Inflammatory macrophage treated with lipopolysaccharide for 1 hour (primary cell): Measurements from ENCODE around the gene SLC48A1.
"Not testable (repeated sequence)": the region's sequence is repeated elsewhere in the genome, so short reads cannot be mapped to it uniquely, and the experiment has no call there.

Experiments
- DNase-seq, 2 donors: peaks; one replicate each; pipeline ENCODE4 v3.0.0-alpha.2; 2020 to 2022

The SLC48A1 gene

GRCh38 chr12:47794679-47795078, 21.6 kb downstream of the SLC48A1 start:
- DNase-seq: no peak

DNA sequence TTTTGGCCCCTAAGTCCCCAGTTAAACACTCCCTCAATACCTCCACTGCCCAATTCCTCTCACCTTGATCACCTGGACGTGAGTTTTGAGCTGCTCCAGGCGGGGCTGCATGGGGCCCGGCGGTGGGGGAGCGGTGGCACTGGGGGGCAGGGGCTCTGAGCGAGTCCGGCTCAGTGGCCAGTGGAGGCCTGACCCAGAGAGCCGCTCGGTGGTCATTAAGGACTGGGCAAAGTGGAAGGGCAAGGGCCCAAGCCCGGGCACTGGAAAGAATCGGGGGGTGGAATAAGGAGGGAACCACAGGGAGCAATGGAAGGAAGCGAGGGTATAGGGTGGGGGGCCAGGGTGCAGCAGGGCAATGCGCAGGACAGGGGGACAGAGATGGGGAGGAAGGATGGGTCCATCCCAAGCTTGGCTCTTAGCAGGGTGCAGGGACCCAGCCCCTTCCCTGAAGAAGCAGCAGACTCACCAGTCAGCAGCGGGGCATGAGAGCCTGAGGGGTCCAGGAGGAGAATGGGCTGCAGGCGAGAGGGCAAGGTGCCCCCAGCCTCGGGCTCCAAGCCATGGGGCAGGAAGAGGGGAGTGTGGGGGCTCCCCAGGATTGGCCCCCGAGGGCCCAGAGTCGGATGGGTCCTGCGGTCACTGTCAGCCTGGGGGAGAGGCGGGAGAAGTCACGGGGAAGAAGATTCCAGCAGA, 22.2 kb downstream of the SLC48A1 start:
- DNase-seq: no peak

DNA sequence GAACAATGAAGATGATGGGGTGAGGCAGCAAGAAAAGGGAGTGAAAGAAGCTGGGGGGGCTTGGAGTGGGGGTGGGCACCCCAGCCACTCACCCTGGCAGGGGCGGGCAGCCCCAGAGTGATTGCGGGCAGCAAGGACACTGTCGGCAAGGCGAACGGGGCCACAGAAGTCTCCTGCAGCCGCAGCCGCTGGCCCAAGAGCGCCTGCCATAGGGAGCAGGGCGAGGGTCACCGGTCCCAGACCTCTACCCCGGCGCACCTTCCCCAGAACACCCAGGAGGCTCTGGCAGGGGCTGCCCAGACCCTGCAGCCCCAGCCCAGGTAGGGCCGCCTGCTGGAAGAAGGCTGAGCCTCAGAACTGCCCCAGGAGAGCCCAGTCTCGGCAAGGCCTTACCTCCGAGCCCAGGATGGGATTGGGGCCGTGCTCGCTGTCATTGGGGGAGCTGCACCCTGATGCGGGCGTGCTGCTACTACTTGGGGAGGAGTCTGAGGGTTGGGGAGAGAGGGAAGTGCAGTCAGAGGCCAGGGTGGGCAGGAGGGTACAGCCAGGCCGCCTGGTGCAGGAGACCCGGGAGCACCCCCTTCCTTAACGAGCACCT, 22.9 kb downstream of the SLC48A1 start:
- no peak for DNase-seq

DNA sequence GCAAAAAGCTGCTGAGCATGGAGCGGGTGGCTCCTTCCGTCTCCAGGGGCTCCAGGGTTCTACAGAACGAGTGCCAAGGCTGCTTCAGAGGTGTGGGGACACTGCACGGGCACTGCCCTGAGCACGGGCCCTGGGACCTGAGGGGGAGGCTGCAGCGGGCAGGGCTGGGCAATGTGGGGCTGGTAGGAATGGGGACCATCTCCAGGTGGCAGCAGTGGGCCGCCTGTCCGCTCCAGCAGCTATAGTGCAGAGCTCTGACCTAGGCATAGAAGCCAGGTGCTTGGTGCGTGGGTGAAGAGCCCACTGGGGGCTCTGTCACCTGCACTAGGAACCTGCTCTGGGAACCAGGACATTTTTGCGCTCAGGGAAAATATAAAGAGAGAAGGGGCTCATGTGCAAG, 24.4 kb downstream of the SLC48A1 start:
- no peak for DNase-seq

- no peak for DNase-seq
Measured at GRCh38 chr12:47798382-47798948, 25.4 kb downstream of the SLC48A1 start.

DNA sequence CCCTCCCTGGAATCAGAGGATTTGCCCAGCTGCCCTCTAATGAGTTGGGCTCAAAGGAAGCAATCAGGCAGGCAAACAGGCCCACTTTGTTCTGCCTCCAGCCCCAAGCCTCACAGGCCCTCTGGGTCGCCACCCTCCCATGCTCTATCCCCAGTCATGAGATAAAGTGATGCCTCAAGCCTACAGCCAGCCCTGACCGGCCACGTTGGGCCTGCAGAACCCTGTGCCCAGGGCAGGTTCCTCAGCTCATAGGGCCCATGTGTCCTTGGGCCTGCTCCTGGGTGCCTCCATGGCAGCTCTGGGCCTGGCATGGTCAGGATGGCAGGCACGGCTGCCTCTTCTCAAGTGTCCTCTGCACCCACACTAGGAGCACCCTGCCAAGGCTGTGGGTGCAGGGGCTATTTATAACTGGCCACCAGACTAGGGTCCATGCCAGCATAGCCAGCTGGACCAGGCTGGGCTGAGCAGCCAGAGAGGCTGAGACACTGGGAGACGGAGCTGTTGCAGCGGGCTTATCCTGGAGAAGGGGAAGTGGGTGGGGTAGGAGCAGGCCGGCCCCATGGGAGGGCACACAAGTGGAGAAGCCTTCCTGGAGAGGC, 26.4 kb downstream of the SLC48A1 start:
- DNase-seq: no peak

DNA sequence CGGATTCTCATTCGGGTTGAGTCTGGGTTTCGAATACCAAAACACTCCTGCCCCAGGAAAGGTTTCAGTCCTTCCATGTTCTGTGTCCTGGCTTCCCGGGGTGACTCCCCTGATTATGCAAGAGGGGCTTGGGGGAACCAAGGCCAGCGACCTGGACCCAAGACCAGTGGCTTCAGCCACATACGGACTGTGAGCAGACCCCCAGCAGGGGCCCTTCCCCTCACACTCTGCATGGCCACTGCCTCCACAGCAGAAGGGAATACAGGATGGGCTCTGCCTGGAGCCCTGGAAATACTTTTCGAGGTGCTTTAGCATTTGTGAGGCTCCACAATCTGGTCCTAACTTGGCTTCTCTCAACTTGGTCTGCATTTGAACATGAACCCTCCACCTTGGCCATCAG, 27.5 kb downstream of the SLC48A1 start:
- DNase-seq: no peak

- peak; percentile 40 to 59 for DNase-seq
Measured at GRCh38 chr12:47801170-47801903, 28.3 kb downstream of the SLC48A1 start.

DNA sequence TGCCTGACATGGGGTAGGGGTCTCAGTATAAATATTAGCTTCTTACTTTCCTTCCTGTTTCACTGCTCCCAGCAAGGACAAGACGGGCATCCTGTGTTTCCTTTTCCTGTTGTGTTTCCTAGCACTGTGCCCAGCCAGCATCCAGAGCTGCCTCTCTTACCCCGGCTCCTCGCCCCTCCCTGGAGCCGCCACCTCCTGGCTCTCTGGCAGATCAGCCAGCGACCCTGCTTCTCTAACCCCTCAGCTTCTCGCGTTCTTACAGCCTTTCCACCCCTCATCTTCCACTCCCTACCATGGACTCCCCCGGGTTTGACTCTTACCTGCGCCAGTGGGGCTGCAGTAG, 28.8 kb downstream of the SLC48A1 start:
- no peak for DNase-seq

- DNase-seq: no peak
Measured at GRCh38 chr12:47802312-47802711, 29.3 kb downstream of the SLC48A1 start.

GRCh38 chr12:47803191-47803875, 30.3 kb downstream of the SLC48A1 start:
- peak in 1 of 2 donors; percentile 41 for DNase-seq

GRCh38 chr12:47804171-47804570, 31.1 kb downstream of the SLC48A1 start:
- no peak for DNase-seq

- no peak for DNase-seq
Measured at GRCh38 chr12:47805417-47805816, 32.4 kb downstream of the SLC48A1 start.

- DNase-seq: no peak
Measured at GRCh38 chr12:47807338-47807737, 34.3 kb downstream of the SLC48A1 start.

DNA sequence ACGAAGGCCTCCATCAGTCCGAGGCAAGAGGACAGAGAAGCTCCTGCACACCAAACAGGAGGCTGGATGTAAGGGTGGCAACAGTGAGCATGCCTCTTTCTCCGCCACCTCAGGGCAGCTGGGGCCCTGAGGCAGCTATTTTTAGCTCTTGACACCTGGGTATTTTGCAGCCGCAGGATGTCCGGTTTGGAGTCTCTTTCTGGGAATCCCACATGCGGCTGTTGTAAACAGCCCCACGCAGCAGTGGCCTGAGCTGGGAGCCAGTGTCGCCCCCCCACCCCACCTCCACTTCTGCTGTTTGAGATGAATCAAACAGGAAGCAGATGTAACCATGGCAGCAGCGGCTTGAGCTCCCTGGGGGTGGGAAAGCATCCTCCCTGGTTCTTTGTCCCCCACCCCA, 35.0 kb downstream of the SLC48A1 start:
- DNase-seq: peak in 1 of 2 donors; percentile 65

GRCh38 chr12:47808574-47809365, 35.7 kb downstream of the SLC48A1 start:
- DNase-seq: peak; percentile 76 to 92

- DNase-seq: not testable (repeated sequence)
Measured at GRCh38 chr12:47809518-47809917, 36.5 kb downstream of the SLC48A1 start.

DNA sequence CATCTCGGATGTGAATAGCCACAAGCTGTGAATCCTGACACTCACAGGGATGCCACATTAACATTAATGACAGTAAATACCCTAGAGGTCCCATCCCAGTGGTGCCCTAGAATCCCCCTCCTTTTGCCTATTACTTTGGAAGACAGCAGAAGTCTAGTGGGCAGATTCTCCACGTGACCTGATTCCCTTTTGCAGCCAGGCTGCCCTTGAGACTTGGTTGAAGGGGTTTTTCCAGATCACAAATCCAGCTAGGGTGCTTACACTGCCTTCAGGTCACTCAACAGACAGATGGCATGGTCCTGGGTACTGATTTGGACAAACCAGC, 38.0 kb downstream of the SLC48A1 start:
- DNase-seq: peak; percentile 47 to 80

DNA sequence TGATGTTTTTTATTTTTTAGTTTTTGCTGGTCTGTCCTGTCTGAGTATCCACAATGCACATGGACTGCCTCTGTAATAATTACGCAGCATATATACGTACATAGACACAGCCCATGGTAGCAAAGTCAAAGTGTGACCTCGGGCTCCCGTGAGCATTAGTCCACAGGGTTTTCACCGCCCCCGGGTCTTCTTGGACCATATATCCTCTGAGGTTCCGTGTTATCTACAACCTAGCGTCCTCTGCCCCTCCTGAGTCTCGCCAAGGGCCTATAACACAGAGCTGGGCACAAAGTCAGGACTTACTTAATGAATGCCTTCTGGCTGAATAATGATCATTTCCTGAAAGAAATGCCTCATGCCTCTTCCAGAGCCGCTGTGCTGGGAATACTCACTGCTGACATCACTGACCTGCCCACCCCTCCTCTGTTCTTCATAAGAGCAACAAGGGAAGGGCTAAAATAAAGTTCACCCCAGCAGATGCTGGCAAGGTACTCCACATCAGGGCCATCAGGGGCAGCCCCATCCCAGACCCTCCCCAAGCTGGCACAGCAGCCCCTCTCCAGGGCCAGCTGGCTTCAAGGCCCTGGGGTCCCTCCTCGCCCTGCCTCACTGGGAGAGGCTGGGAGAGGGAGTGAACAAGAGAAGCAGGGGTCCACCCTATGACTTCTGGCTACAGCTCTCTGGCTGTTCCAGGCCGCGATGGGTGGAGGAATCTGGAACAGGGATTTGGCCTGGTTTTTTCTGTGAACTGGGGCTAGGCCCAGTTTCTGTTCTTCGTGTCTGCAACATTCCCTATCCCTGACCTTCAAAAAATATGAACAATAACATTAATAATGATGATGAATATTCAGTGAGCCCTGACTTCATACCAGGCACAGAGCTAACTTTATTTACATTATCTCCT, 38.8 kb downstream of the SLC48A1 start:
- peak in 1 of 2 donors; percentile 63 for DNase-seq

DNA sequence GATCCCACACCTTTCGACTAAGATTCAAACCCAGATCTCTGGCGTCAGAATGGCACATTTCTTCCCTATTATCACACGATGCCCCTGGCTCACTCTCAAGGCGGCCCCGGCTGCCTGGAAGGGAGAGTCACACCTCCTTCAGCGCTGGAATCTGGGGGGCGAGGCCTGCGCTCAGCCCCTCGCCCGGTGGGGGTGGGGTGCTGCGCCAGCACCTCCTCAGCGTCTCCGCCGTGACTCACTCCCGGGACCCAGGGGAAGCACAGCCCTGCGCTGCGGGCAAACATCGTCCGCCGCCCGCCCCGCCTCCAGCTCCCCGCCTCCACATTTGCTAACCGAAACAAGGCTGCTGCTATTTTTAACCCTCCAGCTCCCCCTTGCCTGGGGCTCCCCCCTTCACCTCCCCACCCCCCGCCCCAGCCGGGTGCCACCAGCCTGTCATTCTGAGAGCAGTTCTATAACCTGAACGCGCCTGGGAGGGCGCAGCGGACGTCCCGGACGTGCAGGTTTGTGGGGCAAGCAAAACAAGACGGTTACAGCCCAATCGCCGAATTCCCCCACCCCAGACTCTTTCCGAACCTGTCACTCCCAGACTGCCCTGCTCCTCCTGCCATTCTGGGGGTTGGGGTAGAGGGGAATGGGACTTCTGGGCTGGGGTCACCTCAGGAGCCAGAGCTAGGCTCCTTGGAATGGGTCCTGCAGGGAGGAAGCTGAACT, 39.9 kb downstream of the SLC48A1 start:
- peak; percentile 84 to 91 for DNase-seq
